Astrocyte of the cerebellum (primary cell): ENCODE measurements around the gene VWC2L.

Source experiments
- DNase-seq: peaks from one replicate; pipeline ENCODE4 v3.0.0-alpha.2; 2011; ENCODE audit warnings: low read depth
- H3K4me3 ChIP-seq: 2 replicates; pipeline ENCODE4 v1.5.1; 2011; ENCODE audit warnings: mild to moderate bottlenecking, low read depth, low read length, moderate library complexity
- in situ Hi-C: cut with HindIII; loops from 2 replicates; pipeline ENCODE4 v1.10.0; 2017; ENCODE audit warnings: low sequenced_read_pairs
- TF ChIP-seq, protein P1 (sequence below): IDR thresholded peaks from 2 replicates; pipeline ENCODE4 v1.5.1; 2012; ENCODE audit warnings: low read length, low read depth, moderate library complexity, mild to moderate bottlenecking; ENCODE audit errors: missing control alignments

VWC2L gene

DNA sequence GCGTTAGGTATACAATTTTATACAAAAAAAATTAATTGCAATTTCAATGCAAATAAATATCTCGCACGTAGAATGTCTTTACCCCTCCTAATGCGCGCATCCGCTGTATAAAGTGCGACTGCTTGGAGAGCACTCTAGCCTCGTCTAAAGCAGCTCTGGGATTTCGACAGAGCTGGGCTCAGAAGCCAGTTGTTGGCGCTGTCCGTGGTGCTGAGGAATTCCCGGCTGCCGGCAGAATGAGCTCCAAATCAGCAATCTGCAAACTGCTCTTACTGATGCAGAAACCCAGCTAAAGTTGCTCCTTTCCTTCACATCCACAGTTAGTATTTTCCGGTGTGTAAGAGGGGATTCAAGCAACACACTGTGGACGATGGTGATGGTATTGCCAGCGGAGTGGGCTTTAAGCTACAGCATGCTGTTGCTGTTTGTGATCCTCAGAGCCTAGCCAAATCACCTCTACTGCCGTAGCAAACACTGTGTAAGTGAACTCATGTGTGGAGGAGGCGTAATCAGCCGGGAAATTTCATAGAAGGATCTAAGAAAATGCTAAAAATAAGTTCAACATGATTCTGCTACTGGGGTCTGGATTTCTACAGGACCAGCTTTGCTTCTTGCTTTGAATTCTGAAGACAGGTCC, at the start of gene VWC2L:
Gene VWC2L (plus strand): TSS at position 137 of the 637 bp plus-strand sequence. CDS start 3,140 bp downstream, outside the sequence.
- H3K4me3 ChIP-seq = no peak within 1 kb of the TSS
- TF ChIP-seq, protein P1, sequence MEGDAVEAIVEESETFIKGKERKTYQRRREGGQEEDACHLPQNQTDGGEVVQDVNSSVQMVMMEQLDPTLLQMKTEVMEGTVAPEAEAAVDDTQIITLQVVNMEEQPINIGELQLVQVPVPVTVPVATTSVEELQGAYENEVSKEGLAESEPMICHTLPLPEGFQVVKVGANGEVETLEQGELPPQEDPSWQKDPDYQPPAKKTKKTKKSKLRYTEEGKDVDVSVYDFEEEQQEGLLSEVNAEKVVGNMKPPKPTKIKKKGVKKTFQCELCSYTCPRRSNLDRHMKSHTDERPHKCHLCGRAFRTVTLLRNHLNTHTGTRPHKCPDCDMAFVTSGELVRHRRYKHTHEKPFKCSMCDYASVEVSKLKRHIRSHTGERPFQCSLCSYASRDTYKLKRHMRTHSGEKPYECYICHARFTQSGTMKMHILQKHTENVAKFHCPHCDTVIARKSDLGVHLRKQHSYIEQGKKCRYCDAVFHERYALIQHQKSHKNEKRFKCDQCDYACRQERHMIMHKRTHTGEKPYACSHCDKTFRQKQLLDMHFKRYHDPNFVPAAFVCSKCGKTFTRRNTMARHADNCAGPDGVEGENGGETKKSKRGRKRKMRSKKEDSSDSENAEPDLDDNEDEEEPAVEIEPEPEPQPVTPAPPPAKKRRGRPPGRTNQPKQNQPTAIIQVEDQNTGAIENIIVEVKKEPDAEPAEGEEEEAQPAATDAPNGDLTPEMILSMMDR = no peak
- DNase-seq = peak; percentile 75
- in situ Hi-C loops = no loop called here

DNA sequence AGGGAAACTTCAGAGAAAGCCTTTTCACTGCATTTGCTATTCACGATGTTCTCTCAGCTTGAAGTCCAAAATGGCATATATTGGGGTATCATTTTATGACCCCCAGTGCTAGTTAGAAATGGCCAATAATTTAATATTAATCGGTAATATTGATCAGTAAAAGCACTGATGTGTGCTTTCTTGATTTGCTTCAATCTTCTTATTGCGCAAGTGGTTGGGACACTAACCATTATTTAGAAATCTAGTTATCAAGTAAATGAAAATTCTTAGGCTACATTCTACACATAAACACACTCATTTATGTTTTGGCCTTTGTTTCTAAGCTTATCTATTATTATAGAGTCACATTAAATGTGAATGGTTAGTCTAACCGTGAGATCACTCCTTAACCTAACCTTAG, 49.7 kb upstream of the VWC2L start:
- in situ Hi-C loops = no loop called here
- TF ChIP-seq, protein P1 = no peak
- no peak for DNase-seq
- no peak overlapping the region for H3K4me3 ChIP-seq

DNA sequence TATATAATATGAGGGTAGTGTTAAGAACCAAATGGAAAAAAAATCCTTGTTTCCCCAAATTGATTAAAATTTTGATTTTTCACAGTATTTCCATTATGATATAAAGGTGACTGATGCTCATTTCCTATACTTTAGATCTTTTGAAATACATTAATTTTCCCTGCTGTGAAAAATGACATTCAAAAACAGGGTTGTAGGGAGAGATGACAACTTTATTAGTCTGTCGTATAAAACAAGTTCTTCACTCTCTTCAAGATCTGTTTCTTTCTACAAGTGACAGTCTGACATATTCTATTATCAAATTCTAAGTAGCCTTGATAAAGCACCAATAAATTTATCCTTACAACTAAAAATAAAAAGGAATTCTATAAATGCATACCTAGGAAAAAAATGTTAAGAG, 45.3 kb upstream of the VWC2L start:
- TF ChIP-seq, protein P1 = no peak
- in situ Hi-C loops = no loop called here
- no peak for DNase-seq
- H3K4me3 ChIP-seq = no peak overlapping the region

DNA sequence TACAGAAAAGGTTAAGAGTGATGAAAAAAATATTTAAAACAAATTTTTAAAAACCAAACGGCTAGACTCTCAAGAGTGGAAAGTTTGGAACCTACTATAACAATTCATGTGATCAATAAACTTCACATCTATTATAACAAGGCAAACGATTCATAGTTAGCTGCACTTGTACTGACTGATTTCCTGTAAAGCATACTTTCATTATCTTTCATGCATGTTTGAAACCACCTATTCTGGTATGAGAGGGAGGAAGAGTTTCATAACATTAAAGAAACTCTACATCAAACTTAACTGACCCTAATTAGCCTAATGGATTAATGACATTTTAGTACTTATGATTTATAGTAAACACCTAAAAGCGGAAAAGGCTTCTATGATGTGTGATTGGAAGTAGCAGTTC, 43.7 kb upstream of the VWC2L start:
- DNase-seq = no peak
- H3K4me3 ChIP-seq = no peak overlapping the region
- in situ Hi-C loops = no loop called here
- TF ChIP-seq, protein P1 = no peak

DNA sequence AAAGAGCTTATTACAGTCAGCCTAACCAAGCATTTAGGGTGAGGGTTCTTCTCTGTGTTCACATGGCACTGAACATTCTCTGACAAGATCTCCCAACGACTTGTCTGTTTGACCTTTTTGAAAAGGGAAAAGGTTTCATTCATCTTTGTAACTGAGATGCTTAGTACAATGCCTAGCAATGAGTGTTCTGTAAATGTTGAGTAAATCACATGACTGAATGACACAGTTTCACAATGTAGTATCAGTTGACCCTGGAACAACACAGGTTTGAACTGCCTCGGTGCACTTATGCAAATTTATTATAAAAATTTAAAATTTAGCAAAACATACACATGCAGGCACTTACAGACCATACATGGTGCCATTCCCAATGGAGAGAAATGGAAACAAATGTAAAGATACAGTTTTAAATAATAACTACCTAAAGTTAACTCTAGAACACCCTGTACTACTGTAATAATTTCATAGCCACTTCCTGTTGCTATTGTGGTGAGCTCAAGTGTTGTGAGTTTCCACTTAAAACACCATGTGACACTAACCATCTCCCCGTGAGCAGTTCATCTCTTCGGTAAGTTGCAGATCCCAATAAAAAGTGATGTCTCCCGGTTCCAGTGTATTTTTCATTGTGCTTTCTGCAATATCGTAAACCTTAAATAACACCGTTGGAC, 34.1 kb upstream of the VWC2L start:
- H3K4me3 ChIP-seq = no peak overlapping the region
- TF ChIP-seq, protein P1 = no peak
- in situ Hi-C loops = no loop called here
- no peak for DNase-seq

DNA sequence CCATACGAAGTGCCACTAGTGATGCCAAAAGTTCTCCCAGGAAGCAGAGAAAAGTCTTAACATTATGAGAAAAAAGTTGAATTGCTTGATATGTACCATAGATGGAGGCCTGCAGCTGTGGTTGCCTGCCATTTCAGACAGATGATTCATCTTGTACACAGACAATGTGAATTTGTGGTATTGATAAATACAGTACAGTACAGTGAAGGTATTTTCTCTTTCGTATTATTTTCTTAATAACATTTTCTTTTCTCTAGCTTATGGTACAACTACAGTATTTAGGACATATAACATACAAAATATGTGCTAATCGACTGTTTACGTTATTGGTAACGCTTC, 33.6 kb upstream of the VWC2L start:
- TF ChIP-seq, protein P1 = no peak
- H3K4me3 ChIP-seq = no peak overlapping the region
- no peak for DNase-seq
- in situ Hi-C loops = no loop called here
